Endothelial cell of umbilical vein (primary cell): ENCODE results near the gene MAPK11. TPM values are rescaled to one million over a fixed set of nuclear protein-coding genes. Genes with fewer than 3 reads are reported as not detected.

Experiments
- BruUV-seq: library from RNA; stranded (reverse); fragments of 400-500 nt; replicated peaks from 2 replicates; lab custom pipeline; 2021; lab: Mats Ljungman, UMichigan
- CTCF ChIA-PET: fragments of 300-600, 350-600 bp; sonication (Branson Sonifier 250); formaldehyde crosslinking; loops from one replicate; lab custom pipeline; 2021; ENCODE audit warnings: antibody characterized with exemption, inconsistent platforms; lab: Charles Lee
- POLR2A ChIA-PET: fragments of 300-600, 350-600 bp; sonication (Branson Sonifier 250); formaldehyde crosslinking; loops from one replicate; lab custom pipeline; 2021; ENCODE audit warnings: antibody characterized with exemption, inconsistent platforms; lab: Charles Lee
- DNase-seq: peaks from one replicate; pipeline ENCODE4 v3.0.0-alpha.2; 2011; ENCODE audit warnings: low read depth, low spot score
- FAIRE-seq: peaks from 2 replicates; lab custom pipeline; 2011; peaks lifted over from hg19 to GRCh38; lab: Jason Lieb, UNC
- H2AFZ ChIP-seq: 2 replicates; pipeline ENCODE4 v1.6.0; 2012; ENCODE audit warnings: low read depth, low read length, control low read depth, inconsistent platforms
- H3K27ac ChIP-seq: 2 replicates; pipeline ENCODE4 v1.5.1; 2011; ENCODE audit warnings: low read depth, mild to moderate bottlenecking, control low read depth, low read length, moderate library complexity; ENCODE audit not compliant: insufficient read depth
- H3K27me3 ChIP-seq, 2 experiments: 2 replicates each; pipeline versions ENCODE4 v1.6.0 to v1.6.1; 2011; ENCODE audit warnings: low read length in 2 of 2, mixed read lengths in 1 of 2; ENCODE audit not compliant: control insufficient read depth in 2 of 2, insufficient read depth in 2 of 2
- H3K36me3 ChIP-seq, 2 experiments: 2 replicates in 1 of 2; 3 replicates in 1 of 2; pipeline ENCODE4 v1.5.1; 2011; ENCODE audit warnings: low read length in 2 of 2, mild to moderate bottlenecking in 1 of 2, moderate library complexity in 1 of 2; ENCODE audit not compliant: control insufficient read depth in 2 of 2, insufficient read depth in 2 of 2; ENCODE audit errors: extremely low read depth in 1 of 2
- H3K4me1 ChIP-seq: 3 replicates; pipeline ENCODE4 v1.5.1; 2011; ENCODE audit warnings: mild to moderate bottlenecking, low read length; ENCODE audit not compliant: control insufficient read depth, insufficient read depth; ENCODE audit errors: extremely low read depth
- H3K4me2 ChIP-seq: 2 replicates; pipeline ENCODE4 v1.6.1; 2011; ENCODE audit warnings: low read length, control low read depth, mixed read lengths; ENCODE audit not compliant: insufficient read depth
- H3K4me3 ChIP-seq, 3 experiments: fragments of 200-600 bp in 1 of 3; sonication (generic), shearing (Covaris generic) in 1 of 3; replicated peaks in 1 of 3; 2 replicates each; pipeline ENCODE4 v1.5.1; 2011 to 2016; ENCODE audit warnings: control low read depth in 3 of 3, low read length in 3 of 3, mild to moderate bottlenecking in 2 of 3, inconsistent platforms in 1 of 3, low read depth in 1 of 3, moderate library complexity in 1 of 3; ENCODE audit not compliant: insufficient read depth in 1 of 3
- H3K79me2 ChIP-seq: 2 replicates; pipeline ENCODE4 v1.6.0; 2012; ENCODE audit warnings: low read length, inconsistent platforms; ENCODE audit not compliant: control insufficient read depth, insufficient read depth
- H3K9ac ChIP-seq: replicated peaks from 2 replicates; pipeline ENCODE3; 2011; ENCODE audit warnings: low read length, control low read depth; ENCODE audit not compliant: insufficient read depth; ENCODE audit errors: extremely low read depth
- H3K9me1 ChIP-seq: replicated peaks from 3 replicates; pipeline ENCODE4 v1.6.0; 2011; ENCODE audit warnings: mild to moderate bottlenecking, low read length; ENCODE audit not compliant: control insufficient read depth, insufficient read depth; ENCODE audit errors: extremely low read depth
- H3K9me3 ChIP-seq: replicated peaks from 2 replicates; pipeline ENCODE4 v1.5.1; 2012; ENCODE audit warnings: low read length, inconsistent platforms; ENCODE audit not compliant: control insufficient read depth, insufficient read depth
- H4K20me1 ChIP-seq: replicated peaks from 2 replicates; pipeline ENCODE3; 2011; ENCODE audit warnings: mild to moderate bottlenecking, low read length; ENCODE audit not compliant: control insufficient read depth, insufficient read depth; ENCODE audit errors: extremely low read depth
- CTCF ChIP-seq, 2 donors: IDR thresholded peaks; 1 replicate in 1 of 2; 2 replicates in 1 of 2; pipeline ENCODE4 v1.5.1; 2011; ENCODE audit warnings: low read length in 2 of 2, mild to moderate bottlenecking in 2 of 2, moderate library complexity in 2 of 2, control low read depth in 1 of 2, inconsistent platforms in 1 of 2, low read depth in 1 of 2; ENCODE audit not compliant: insufficient read depth in 1 of 2; ENCODE audit errors: extremely low read depth in 1 of 2
- FOS ChIP-seq: IDR thresholded peaks from 2 replicates; pipeline ENCODE4 v1.6.1; 2011; ENCODE audit warnings: mild to moderate bottlenecking, low read length, moderate library complexity, borderline replicate concordance; ENCODE audit not compliant: insufficient read depth
- GATA2 ChIP-seq: IDR thresholded peaks from 2 replicates; pipeline ENCODE4 v1.7.0; 2011; ENCODE audit warnings: low read depth, mild to moderate bottlenecking, moderate library complexity, mixed read lengths, low read length; ENCODE audit not compliant: insufficient read length, insufficient read depth
- JUN ChIP-seq: IDR thresholded peaks from 2 replicates; pipeline ENCODE4 v1.6.1; 2011; ENCODE audit warnings: borderline replicate concordance, low read depth; ENCODE audit not compliant: insufficient read length, insufficient read depth
- MAX ChIP-seq: IDR thresholded peaks from 2 replicates; pipeline ENCODE4 v1.6.1; 2011; ENCODE audit not compliant: insufficient read depth, insufficient read length
- MYC ChIP-seq: IDR thresholded peaks from one replicate; pipeline ENCODE4 v1.6.1; 2011; ENCODE audit warnings: mild to moderate bottlenecking, low read depth, low read length
- POLR2A ChIP-seq: IDR thresholded peaks from 2 replicates; pipeline ENCODE4 v1.6.1; 2012; ENCODE audit warnings: low read depth, mild to moderate bottlenecking, control low read depth, low read length
- POLR2AphosphoS5 ChIP-seq: IDR thresholded peaks from 2 replicates; pipeline ENCODE4 v1.6.1; 2012; ENCODE audit warnings: low read depth, mild to moderate bottlenecking, control low read depth, low read length, moderate library complexity; ENCODE audit not compliant: insufficient read depth
- dilution Hi-C: fragments of 300-500 bp; cut with MboI; formaldehyde crosslinking; loops from one replicate; pipeline ENCODE4 v1.15.0; 2019; ENCODE audit warnings: low sequenced_read_pairs; ENCODE audit not compliant: extremely low pct_ligation_motif_present
- intact Hi-C: fragments of 100-400 bp; cut with micrococcal nuclease; formaldehyde crosslinking; loops from one replicate; pipeline ENCODE4 v1.10.0; 2022
- polyA plus RNA-seq, 4 experiments: library from polyadenylated mRNA; depleted of rRNA in 3 of 4; stranded (reverse) in 3 of 4; unstranded in 1 of 4; fragments of >200 nt; gene quantifications; 2 replicates each; pipeline versions ENCODE4 v1.2.1 to v1.2.3, GENCODE V29; 2011 to 2012; ENCODE audit warnings: missing spikeins in 1 of 4
- total RNA-seq: library from RNA; stranded (reverse); gene quantifications from 2 replicates; pipeline ENCODE4 v1.2.3, GENCODE V29; 2021

MAPK11 gene
- total and polyA plus RNA-seq, 2 donors (not counting 3 experiments of a cell fraction or from before 2014, with no cell fraction given): 22.8 to 26.3 TPM

GRCh38 chr22:50302041-50302541 is 31.9 kb upstream of the MAPK11 start:
- CTCF ChIA-PET: interaction anchor here (0.8 to 1.1 kb wide), 2 partner anchors 25 to 26 kb away, joined by 3 read pairs; no protein-coding TSS in a partner anchor

More at GRCh38 chr22:50302041-50302541, 31.9 kb upstream of the MAPK11 start:
- POLR2A ChIA-PET: no interaction called here
- H4K20me1 ChIP-seq: no peaks in the 10 kb centered on the region
- no peaks in the 10 kb centered on the region for H3K27me3 ChIP-seq
- no peak overlapping the region for H2AFZ ChIP-seq
- no peak overlapping the region for H3K27ac ChIP-seq
- no peaks in the 10 kb centered on the region for H3K9me3 ChIP-seq
- H3K79me2 ChIP-seq: peaks cover 94% of the 10 kb centered on the region
- FAIRE-seq (no peak), DNase-seq (no peak)
- H3K9ac ChIP-seq: no peak overlapping the region
- H3K36me3 ChIP-seq: peaks cover 0 to 6% of the 10 kb centered on the region in 2 experiments
- TF ChIP-seq MYC (no peak), GATA2 (no peak), FOS (no peak), POLR2A (no peak), JUN (no peak), POLR2AphosphoS5 (no peak), MAX (no peak), CTCF (IDR thresholded peaks at IDR 0.05; ENCODE audit: extremely low read depth in 1 of 2, insufficient read depth in 1 of 2, low read depth in 1 of 2, low read length in 2 of 2) (no peak)
- dilution Hi-C loops: no loop called here
- no peak overlapping the region for H3K4me2 ChIP-seq
- intact Hi-C loops: no loop called here
- peaks cover 22% of the 10 kb centered on the region for H3K4me1 ChIP-seq
- BruUV-seq: no TSS peak
- no peak overlapping the region for H3K4me3 ChIP-seq
- no peaks in the 10 kb centered on the region for H3K9me1 ChIP-seq
